Natural killer cell (primary cell): ENCODE measurements around the gene NCOR1. TPM values are rescaled to one million over a fixed set of nuclear protein-coding genes. Genes with fewer than 3 reads are reported as not detected.

Source experiments
- ATAC-seq, 3 donors: fragments of 150-1000 bp in 2 of 3; fragments of 200-7000 bp in 1 of 3; cut with Tn5 transposase; 1 replicate in 1 of 3; 2 replicates in 2 of 3; pipeline ENCODE4 v1.10.0; 2021; ENCODE audit warnings: mild to moderate bottlenecking in 2 of 3, moderate library complexity in 2 of 3
- DNase-seq, 2 donors: peaks; one replicate each; pipeline versions ENCODE4 v3.0.0 to v3.0.0-alpha.2; 2013 to 2021; ENCODE audit warnings: mixed read lengths in 1 of 2
- H3K27ac ChIP-seq: one replicate; pipeline ENCODE4 v1.5.1; 2013; ENCODE audit warnings: mild to moderate bottlenecking, low read length
- H3K27me3 ChIP-seq: one replicate; pipeline ENCODE4 v1.6.1; 2013; ENCODE audit warnings: low read length; ENCODE audit not compliant: control insufficient read depth, insufficient read depth
- H3K36me3 ChIP-seq: one replicate; pipeline ENCODE4 v1.6.1; 2013; ENCODE audit warnings: low read length; ENCODE audit not compliant: control insufficient read depth, insufficient read depth
- H3K4me1 ChIP-seq: one replicate; pipeline ENCODE4 v1.6.1; 2013; ENCODE audit warnings: low read length; ENCODE audit not compliant: control insufficient read depth, insufficient read depth
- H3K4me3 ChIP-seq: one replicate; pipeline ENCODE4 v1.5.1; 2013; ENCODE audit warnings: low read length
- H3K9me3 ChIP-seq: one replicate; pipeline ENCODE4 v1.6.1; 2013; ENCODE audit warnings: low read length; ENCODE audit not compliant: control insufficient read depth, insufficient read depth
- H3K27ac Mint-ChIP-seq, 2 donors: one replicate each; pipeline ENCODE4 v1.8.0; 2022; ENCODE audit warnings: mild to moderate bottlenecking in 2 of 2, mixed read lengths in 2 of 2, moderate library complexity in 1 of 2
- H3K27me3 Mint-ChIP-seq, 2 donors: one replicate each; pipeline ENCODE4 v1.8.0; 2022; ENCODE audit warnings: low read depth in 2 of 2, mixed read lengths in 2 of 2
- H3K36me3 Mint-ChIP-seq: one replicate; pipeline ENCODE4 v1.8.0; 2022; ENCODE audit warnings: mixed read lengths
- H3K4me1 Mint-ChIP-seq, 2 donors: one replicate each; pipeline ENCODE4 v1.8.0; 2022; ENCODE audit warnings: mixed read lengths in 2 of 2
- H3K4me3 Mint-ChIP-seq: one replicate; pipeline ENCODE4 v1.8.0; 2022; ENCODE audit warnings: mild to moderate bottlenecking, moderate library complexity, mixed read lengths
- H3K9me3 Mint-ChIP-seq, 2 donors: one replicate each; pipeline ENCODE4 v1.8.0; 2022; ENCODE audit warnings: mixed read lengths in 2 of 2
- CTCF ChIP-seq: fragments of 200-600 bp; IDR thresholded peaks from one replicate; pipeline ENCODE4 v1.8.0; 2022; ENCODE audit warnings: antibody characterized with exemption
- WGBS: methylation state at CpG from one replicate; pipeline ENCODE4 v1.1.7; 2013; ENCODE audit warnings: missing lambda C conversion rate; ENCODE audit not compliant: insufficient coverage; 5-methylcytosine and 5-hydroxymethylcytosine counted together
- intact Hi-C: fragments of 100-400 bp; cut with micrococcal nuclease; formaldehyde crosslinking; loops from one replicate; pipeline ENCODE4 v1.14.2; 2022
- total RNA-seq, 4 donors: library from RNA; stranded (reverse); fragments of 120-200 nt in 1 of 4; gene quantifications; one replicate each; pipeline versions ENCODE4 v1.2.3 to v1.2.4, GENCODE V29; 2013 to 2022

The NCOR1 gene
- total RNA-seq, 3 donors from 2014 or later (not counting 1 experiment from before 2014, with no cell fraction given) = 195 to 238 (median 238) TPM

- H3K27ac Mint-ChIP-seq = peak overlapping the region; percentile 75 to 83
- ATAC-seq (no peak), DNase-seq (no peak)
- Histone ChIP-seq H3K9me3 (no peaks in the 10 kb centered on the region), H3K4me1 (peaks cover 17% of the 10 kb centered on the region), H3K36me3 (peaks cover 12% of the 10 kb centered on the region), H3K4me3 (no peak overlapping the region), H3K27me3 (no peaks in the 10 kb centered on the region), H3K27ac (peak overlapping the region; percentile 85)
- no peaks in the 10 kb centered on the region for H3K36me3 Mint-ChIP-seq
- intact Hi-C loops = no loop called here
- no peak for TF ChIP-seq CTCF
- peaks cover 19 to 30% of the 10 kb centered on the region in 2 donors for H3K4me1 Mint-ChIP-seq
- WGBS = 87% methylated on average over 3 of the region's 4 CpGs
- H3K27me3 Mint-ChIP-seq = no peaks in the 10 kb centered on the region
- peak overlapping the region; percentile 95 for H3K4me3 Mint-ChIP-seq
- H3K9me3 Mint-ChIP-seq = no peaks in the 10 kb centered on the region
These were observed 217.2 kb downstream of the NCOR1 start for GRCh38 chr17:15998031-15998562.

- H3K4me3 Mint-ChIP-seq = no peak overlapping the region
- peaks cover 4% of the 10 kb centered on the region for H3K36me3 ChIP-seq
- H3K9me3 ChIP-seq = no peaks in the 10 kb centered on the region
- H3K4me1 ChIP-seq = peaks cover 17% of the 10 kb centered on the region
- H3K27ac ChIP-seq = no peak overlapping the region
- H3K36me3 Mint-ChIP-seq = no peaks in the 10 kb centered on the region
- 93% methylated on average over 5 of the region's 6 CpGs for WGBS
- no peak for ATAC-seq
- DNase-seq = no peak
- H3K9me3 Mint-ChIP-seq = no peaks in the 10 kb centered on the region
- H3K4me1 Mint-ChIP-seq = peaks cover 11 to 25% of the 10 kb centered on the region in 2 donors
- TF ChIP-seq CTCF = no peak
- intact Hi-C loops = loop anchor here (2.0 kb wide), 1 partner anchor 52 kb away; the partner anchor contains the start of gene ADORA2B
- no peaks in the 10 kb centered on the region for H3K27me3 ChIP-seq
- no peak overlapping the region for H3K27ac Mint-ChIP-seq
- H3K4me3 ChIP-seq = no peak overlapping the region
- H3K27me3 Mint-ChIP-seq = no peaks in the 10 kb centered on the region
These were observed 219.0 kb downstream of the NCOR1 start for GRCh38 chr17:15996322-15996721.

- Mint-ChIP-seq H3K4me1 (peaks cover 0 to 2% of the 10 kb centered on the region in 2 donors), H3K27me3 (no peaks in the 10 kb centered on the region), H3K36me3 (peaks cover 19% of the 10 kb centered on the region), H3K27ac (no peak overlapping the region), H3K4me3 (no peak overlapping the region), H3K9me3 (no peaks in the 10 kb centered on the region)
- Histone ChIP-seq H3K27me3 (no peaks in the 10 kb centered on the region), H3K4me1 (no peaks in the 10 kb centered on the region), H3K9me3 (no peaks in the 10 kb centered on the region), H3K27ac (no peak overlapping the region), H3K4me3 (no peak overlapping the region), H3K36me3 (peaks cover 48% of the 10 kb centered on the region)
- intact Hi-C loops = no loop called here
- no peak for DNase-seq
- TF ChIP-seq CTCF = no peak
- WGBS = 69% methylated on average over 5 of the region's 5 CpGs
- ATAC-seq = no peak
These were observed 233.4 kb downstream of the NCOR1 start for GRCh38 chr17:15981646-15982580.
